IPS DF 6.9 (cell line): ENCODE results near the gene FEV.

Experiments used
- DNase-seq: peaks from one replicate; pipeline ENCODE4 v3.0.0-alpha.2; 2013; ENCODE audit warnings: low read depth, low spot score
- H3K27ac ChIP-seq: one replicate; pipeline ENCODE4 v1.5.1; 2013; ENCODE audit warnings: low read length, control low read depth
- H3K27me3 ChIP-seq: 2 replicates; pipeline ENCODE4 v1.6.1; 2013; ENCODE audit warnings: mild to moderate bottlenecking, low read length; ENCODE audit not compliant: control insufficient read depth, insufficient read depth
- H3K36me3 ChIP-seq: 2 replicates; pipeline ENCODE4 v1.6.1; 2013; ENCODE audit warnings: low read length; ENCODE audit not compliant: control insufficient read depth, insufficient read depth
- H3K4me1 ChIP-seq: 2 replicates; pipeline ENCODE4 v1.6.1; 2013; ENCODE audit warnings: low read length; ENCODE audit not compliant: control insufficient read depth, insufficient read depth
- H3K4me3 ChIP-seq: 2 replicates; pipeline ENCODE4 v1.5.1; 2013; ENCODE audit warnings: mild to moderate bottlenecking, low read length
- H3K9me3 ChIP-seq: 2 replicates; pipeline ENCODE4 v1.6.1; 2013; ENCODE audit warnings: low read length, inconsistent platforms; ENCODE audit not compliant: control insufficient read depth, insufficient read depth
- WGBS: extraction: QIAGEN DNeasy Blood & Tissue Kit; methylation state at CpG from one replicate; pipeline ENCODE4 v1.1.7; 2013; ENCODE audit warnings: mixed read lengths, missing lambda C conversion rate; ENCODE audit not compliant: insufficient read length, insufficient coverage; 5-methylcytosine and 5-hydroxymethylcytosine counted together

The FEV gene

DNA sequence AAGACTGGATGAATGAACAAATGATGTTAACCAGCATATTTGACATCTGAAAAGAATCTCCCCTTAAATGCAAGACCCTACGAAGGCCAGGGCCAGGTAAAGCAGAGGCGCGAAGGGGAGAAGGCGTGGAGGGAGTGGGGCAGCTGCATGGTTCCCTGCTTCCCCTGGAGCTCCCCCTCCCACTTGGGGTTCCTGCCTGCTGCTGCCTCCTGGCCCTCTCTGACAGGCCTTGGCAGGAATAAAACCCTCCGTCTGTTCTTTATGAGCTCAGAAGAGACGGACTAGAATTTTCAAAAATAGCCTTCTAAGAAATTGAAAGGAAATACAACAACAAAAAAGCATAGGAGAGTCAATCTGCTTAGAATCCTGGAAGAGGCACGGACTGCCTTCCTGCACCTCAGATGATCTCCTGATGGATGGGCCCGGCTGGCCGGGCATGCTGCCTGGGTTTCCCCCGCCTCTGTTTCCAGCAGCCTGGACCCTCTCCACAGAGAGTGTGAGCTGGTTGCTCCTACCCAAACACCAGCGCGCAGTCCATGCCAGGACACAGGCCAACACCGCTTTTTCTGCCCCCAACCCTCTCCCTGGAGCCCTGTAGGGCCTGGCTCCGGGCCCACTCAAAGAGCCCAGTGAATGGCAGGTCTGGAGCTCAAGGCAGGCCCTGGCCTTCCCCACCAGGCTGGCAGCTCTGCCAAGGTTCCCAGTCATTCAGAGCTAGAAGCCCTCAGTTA lies 32.4 kb upstream of the FEV start:
- DNase-seq: no peak
- H3K27me3 ChIP-seq: no peaks in the 10 kb centered on the region
- H3K36me3 ChIP-seq: no peaks in the 10 kb centered on the region
- no peak overlapping the region for H3K4me3 ChIP-seq
- H3K27ac ChIP-seq: no peak overlapping the region
- H3K4me1 ChIP-seq: no peaks in the 10 kb centered on the region
- H3K9me3 ChIP-seq: no peaks in the 10 kb centered on the region; the same call in 1 of the 2 replicates
- no CpG with 5 or more reads among the region's 14 CpGs for WGBS

DNA sequence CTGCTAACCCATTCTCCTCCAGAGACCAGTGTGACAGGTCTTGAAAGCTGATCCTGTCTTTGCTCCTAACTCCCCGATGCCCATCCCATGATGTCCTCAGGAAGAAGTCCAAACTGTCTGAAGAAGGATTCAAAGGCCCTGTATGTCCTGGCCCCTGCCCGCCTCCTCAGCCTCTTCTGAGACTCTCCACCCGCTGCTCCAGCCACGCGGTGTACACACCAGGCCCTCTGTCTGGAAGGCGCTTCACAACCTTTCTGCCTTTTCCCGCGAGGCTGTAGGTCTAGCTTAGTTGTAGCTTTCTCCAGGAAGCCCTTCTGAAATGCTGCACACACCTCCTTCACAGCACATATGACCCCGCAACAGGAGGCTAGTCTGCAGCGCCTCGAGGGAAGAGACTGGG lies 31.7 kb upstream of the FEV start:
- WGBS: no CpG with 5 or more reads among the region's 11 CpGs
- Histone ChIP-seq H3K27me3 (no peaks in the 10 kb centered on the region), H3K36me3 (no peaks in the 10 kb centered on the region), H3K4me1 (no peaks in the 10 kb centered on the region), H3K4me3 (no peak overlapping the region), H3K27ac (no peak overlapping the region), H3K9me3 (no peaks in the 10 kb centered on the region)
- DNase-seq: no peak

DNA sequence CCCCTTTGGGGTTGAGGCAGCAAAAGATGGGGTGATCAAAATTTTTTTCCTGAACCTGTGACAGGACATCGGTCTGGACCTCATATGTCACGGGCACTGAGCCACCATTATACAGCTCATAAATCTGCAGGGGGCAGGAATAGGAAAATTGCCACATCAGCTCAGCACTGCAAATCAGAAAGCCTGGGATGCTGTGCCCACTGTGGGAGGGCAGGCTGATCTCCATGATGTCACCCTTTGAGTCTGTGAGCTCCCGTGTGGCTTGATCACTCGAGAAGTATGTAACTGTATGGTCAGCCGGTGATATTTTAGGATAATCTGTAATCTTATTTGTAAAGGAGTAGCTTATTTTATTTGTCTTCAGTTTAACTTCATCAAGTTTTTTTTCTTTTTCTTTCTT lies 25.9 kb upstream of the FEV start:
- H3K27me3 ChIP-seq: 0 out of 2 replicates have a peak, but pooled peaks cover 2% of the 10 kb centered on the region
- no CpG with 5 or more reads among the region's 5 CpGs for WGBS

DNA sequence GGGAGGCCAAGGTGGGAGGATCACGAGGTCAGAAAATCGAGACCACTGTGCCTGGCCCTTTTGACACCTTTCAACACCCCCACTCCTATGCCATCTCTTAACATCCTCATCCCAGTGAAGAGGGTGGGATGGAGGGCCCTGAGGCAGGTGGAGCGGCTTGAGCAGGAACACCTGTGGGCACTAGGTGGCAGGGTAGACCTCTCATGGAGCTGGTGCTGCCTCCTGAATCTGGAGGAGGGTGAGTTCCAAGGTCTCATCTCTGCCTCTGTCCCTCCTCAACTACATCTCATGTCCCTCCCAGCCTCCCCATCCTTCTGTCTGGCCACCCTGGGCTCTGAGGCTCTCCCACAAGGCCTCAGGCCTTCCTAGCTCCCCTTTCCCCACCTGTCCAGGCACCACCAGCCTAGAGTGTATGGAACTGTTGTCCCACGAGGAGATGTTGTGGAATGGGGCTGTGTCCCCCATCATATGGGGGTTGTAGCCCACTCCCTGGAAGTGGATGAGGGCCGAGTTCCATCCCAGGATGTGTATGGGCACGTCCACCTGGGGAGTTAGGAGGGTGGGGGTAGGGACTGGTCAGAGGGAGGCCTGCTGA lies 25.3 kb upstream of the FEV start:
- no peak for DNase-seq
- peaks cover 4% of the 10 kb centered on the region; the same call in 1 of the 2 replicates for H3K27me3 ChIP-seq
- H3K36me3 ChIP-seq: no peaks in the 10 kb centered on the region
- no peaks in the 10 kb centered on the region for H3K4me1 ChIP-seq
- WGBS: no CpG with 5 or more reads among the region's 6 CpGs
- H3K27ac ChIP-seq: no peak overlapping the region
- H3K9me3 ChIP-seq: no peaks in the 10 kb centered on the region
- H3K4me3 ChIP-seq: no peak overlapping the region

More for the DNA sequence above, 25.9 kb upstream of the FEV start:
- DNase-seq: no peak
- Histone ChIP-seq H3K27ac (no peak overlapping the region), H3K4me3 (no peak overlapping the region), H3K36me3 (no peaks in the 10 kb centered on the region), H3K4me1 (no peaks in the 10 kb centered on the region), H3K9me3 (no peaks in the 10 kb centered on the region)

DNA sequence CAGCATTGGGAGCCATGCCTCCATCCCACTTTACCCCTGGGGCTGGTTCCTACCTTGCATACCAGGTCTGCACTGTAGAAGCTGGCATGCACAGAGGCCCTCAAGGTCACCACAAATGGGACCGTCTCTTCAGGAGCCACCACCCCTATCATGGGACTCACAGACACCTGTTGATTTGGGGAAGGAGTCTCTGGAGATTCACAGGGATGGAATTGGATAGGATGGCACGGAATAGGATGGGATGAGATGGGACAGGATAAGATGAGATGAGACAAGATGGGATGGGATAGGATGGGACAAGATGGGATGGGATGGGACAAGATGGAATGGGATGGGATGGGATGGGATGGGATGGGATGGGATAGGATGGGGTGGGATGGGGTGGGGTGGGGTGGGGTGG lies 24.3 kb upstream of the FEV start:
- Histone ChIP-seq H3K27me3 (peaks cover 7% of the 10 kb centered on the region), H3K9me3 (no peaks in the 10 kb centered on the region), H3K4me3 (no peak overlapping the region), H3K4me1 (no peaks in the 10 kb centered on the region), H3K27ac (no peak overlapping the region), H3K36me3 (no peaks in the 10 kb centered on the region)
- no peak for DNase-seq
- WGBS: no CpG with 5 or more reads among the region's 2 CpGs

DNA sequence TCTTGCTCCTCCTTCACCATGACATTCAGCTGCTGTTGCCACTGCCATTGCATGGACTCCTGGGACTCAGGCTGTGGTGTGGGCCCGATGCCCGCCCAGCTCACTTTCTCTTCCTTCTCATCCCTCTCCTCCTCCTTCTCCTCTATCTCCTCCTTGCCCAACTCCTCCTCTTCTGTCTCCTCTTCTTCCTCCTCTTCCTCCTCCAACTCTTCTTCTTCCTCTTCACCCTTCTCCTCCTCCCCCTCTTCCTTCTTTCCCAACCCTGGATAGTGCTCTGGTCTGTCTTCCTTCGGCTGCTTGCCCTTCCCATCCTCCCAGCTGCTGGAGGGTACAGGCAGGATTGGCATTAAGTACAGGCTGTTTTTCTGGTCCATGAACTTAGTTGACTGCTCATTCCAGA lies 19.0 kb upstream of the FEV start:
- H3K27me3 ChIP-seq: peaks cover 51% of the 10 kb centered on the region
- no CpG with 5 or more reads among the region's 3 CpGs for WGBS

DNA sequence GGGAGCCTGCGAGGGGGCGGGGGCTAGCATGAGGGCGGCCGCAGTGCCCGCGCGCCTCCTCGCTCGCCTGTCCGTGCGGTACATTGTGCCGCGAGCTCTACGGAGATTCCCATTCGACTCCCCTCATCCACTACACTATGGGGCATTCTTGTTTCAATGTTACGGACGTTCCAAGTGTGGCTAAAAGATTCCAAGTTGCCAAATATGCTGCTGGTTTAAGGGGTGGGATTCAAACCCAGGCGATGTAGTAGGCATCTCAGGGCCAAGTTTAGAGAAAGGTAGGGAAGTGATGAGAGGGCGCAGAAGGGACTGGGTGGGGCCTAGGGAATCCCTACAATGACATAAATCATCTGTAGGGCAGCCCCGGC lies 18.3 kb upstream of the FEV start:
- no peaks in the 10 kb centered on the region for H3K36me3 ChIP-seq
- H3K4me3 ChIP-seq: no peak overlapping the region
- H3K27ac ChIP-seq: no peak overlapping the region
- WGBS: no CpG with 5 or more reads among the region's 20 CpGs
- peaks cover 7% of the 10 kb centered on the region; the same call in 1 of the 2 replicates for H3K4me1 ChIP-seq
- peaks cover 57% of the 10 kb centered on the region for H3K27me3 ChIP-seq
- no peak for DNase-seq
- no peaks in the 10 kb centered on the region for H3K9me3 ChIP-seq

More for the DNA sequence above, 19.0 kb upstream of the FEV start:
- Histone ChIP-seq H3K9me3 (no peaks in the 10 kb centered on the region), H3K36me3 (no peaks in the 10 kb centered on the region), H3K4me3 (no peak overlapping the region), H3K27ac (no peak overlapping the region), H3K4me1 (peaks cover 7% of the 10 kb centered on the region; the same call in 1 of the 2 replicates)
- DNase-seq: no peak

DNA sequence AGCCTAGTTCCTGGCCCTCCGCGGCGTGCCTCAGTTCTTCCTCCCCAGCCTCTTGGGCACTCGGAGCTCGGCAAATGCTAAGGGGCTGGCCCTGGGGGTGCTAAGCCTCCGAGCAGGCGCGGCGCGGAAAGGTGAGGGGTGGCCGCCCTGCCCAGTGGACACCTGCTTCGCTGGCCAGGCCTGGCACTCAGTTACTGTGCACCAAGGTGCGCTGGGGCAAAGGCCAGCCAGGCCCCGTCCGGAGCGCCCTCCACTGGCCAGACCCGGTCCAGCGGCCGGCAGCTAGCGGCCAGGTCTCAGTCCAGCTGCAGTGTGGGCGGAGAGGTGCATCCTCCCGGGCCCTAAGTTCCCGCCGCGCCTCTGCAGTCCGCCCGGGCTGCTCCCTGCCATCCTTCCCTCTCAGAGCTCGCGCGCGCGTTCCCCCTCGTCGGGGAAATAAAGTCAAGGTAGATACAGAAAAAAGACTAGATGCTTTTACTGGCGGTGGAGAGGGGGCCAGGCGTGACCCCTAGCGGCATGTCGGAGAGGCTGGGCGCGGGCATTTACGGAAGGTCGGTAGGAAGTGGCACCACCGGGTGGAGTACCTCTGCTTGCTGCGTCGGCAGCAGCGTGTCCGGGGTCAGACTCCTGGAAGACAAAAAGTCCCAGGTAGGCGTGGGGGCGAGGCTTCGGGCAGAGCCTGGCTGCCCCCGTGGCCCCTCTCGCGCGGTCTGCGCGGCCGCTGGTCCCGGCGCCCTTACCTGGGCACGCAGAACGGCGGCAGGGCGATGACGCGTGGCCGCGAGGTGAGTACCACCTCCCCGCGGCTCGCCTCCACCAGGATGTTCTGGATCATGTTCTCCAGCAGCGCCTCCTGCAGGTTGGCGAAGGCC lies 17.6 kb upstream of the FEV start:
- Histone ChIP-seq H3K9me3 (no peaks in the 10 kb centered on the region), H3K4me3 (peak overlapping the region; percentile 42; the same call in 1 of the 2 replicates), H3K27ac (no peak overlapping the region), H3K4me1 (peaks cover 7% of the 10 kb centered on the region; the same call in 1 of the 2 replicates), H3K27me3 (peaks cover 63% of the 10 kb centered on the region), H3K36me3 (no peaks in the 10 kb centered on the region)
- no CpG with 5 or more reads among the region's 72 CpGs for WGBS
- no peak for DNase-seq

DNA sequence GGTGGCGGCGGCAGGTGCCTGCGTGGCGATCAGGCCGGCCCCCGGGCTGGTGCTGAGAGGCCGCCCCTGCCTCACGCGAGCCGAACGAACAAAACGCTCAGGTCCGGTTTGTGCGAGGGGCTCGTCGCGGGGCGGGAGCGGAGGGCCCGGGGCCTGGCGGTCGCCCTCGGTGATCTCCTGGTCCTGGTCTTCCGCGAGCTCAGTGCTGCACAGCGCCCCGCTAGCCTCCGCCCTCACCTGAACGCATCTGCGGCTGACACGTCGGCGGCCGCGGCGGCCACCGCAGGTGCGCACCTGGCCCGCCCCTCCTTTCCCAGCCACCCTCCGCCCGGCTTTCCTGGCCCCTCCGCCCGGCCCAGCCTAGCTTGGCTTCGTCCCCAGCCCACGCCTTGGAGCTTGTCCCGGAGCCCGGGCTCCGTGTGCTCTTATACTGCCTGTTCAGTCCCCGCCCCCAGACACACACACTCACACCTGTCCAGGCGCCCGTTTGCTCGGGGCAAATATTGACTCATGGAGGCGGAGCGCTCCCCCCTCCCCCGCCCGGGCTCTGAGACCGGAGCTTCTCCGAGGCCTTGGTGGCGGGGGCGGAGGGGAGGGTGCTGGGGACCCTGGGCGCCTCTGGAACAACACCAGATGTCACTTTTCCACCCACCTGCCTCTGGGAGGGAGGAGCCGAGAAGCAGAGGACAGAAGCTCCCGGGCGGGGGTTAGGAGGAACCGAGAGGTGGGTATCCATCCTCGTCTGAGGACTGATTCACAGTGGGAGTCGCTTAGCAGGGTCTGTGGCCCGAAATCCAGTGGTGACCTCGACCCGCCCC lies 16.8 kb upstream of the FEV start:
- no CpG with 5 or more reads among the region's 70 CpGs for WGBS
- DNase-seq: no peak
- Histone ChIP-seq H3K36me3 (no peaks in the 10 kb centered on the region), H3K4me3 (no peak overlapping the region; the same call in 1 of the 2 replicates), H3K27me3 (peaks cover 69% of the 10 kb centered on the region), H3K4me1 (peaks cover 7% of the 10 kb centered on the region; the same call in 1 of the 2 replicates), H3K27ac (no peak overlapping the region), H3K9me3 (no peaks in the 10 kb centered on the region)
